NT2/D1 (cell line): ENCODE measurements around the gene RAB40B.

Source experiments
- DNase-seq: peaks from one replicate; pipeline ENCODE4 v3.0.0-alpha.2; 2011; ENCODE audit warnings: low read depth, low spot score
- H3K27me3 ChIP-seq: 2 replicates; pipeline ENCODE4 v1.6.0; 2011; ENCODE audit warnings: mild to moderate bottlenecking; ENCODE audit not compliant: insufficient read length, insufficient read depth
- H3K36me3 ChIP-seq: 2 replicates; pipeline ENCODE4 v1.6.1; 2011; ENCODE audit warnings: mild to moderate bottlenecking, low read length, mixed read lengths; ENCODE audit not compliant: insufficient read depth, insufficient read length
- H3K4me1 ChIP-seq: 2 replicates; pipeline ENCODE4 v1.5.1; 2011; ENCODE audit not compliant: insufficient read depth, insufficient read length
- H3K4me3 ChIP-seq: 2 replicates; pipeline ENCODE4 v1.5.1; 2011; ENCODE audit warnings: low read depth; ENCODE audit not compliant: insufficient read length
- H3K9ac ChIP-seq: 2 replicates; pipeline ENCODE4 v1.6.0; 2011; ENCODE audit warnings: low read depth; ENCODE audit not compliant: insufficient read length
- H3K9me3 ChIP-seq: 2 replicates; pipeline ENCODE4 v1.5.1; 2011; ENCODE audit warnings: mild to moderate bottlenecking, low read length; ENCODE audit not compliant: insufficient read depth
- SUZ12 ChIP-seq: IDR thresholded peaks from 2 replicates; pipeline ENCODE4 v1.6.1; 2011; ENCODE audit not compliant: insufficient read length, insufficient read depth; ENCODE audit errors: extremely low read depth
- YY1 ChIP-seq: IDR thresholded peaks from 2 replicates; pipeline ENCODE4 v1.6.1; 2011; ENCODE audit not compliant: insufficient read length, insufficient read depth
- ZNF274 ChIP-seq: IDR thresholded peaks from 2 replicates; pipeline ENCODE4 v1.6.1; 2011; ENCODE audit warnings: mild to moderate bottlenecking, low read depth, low read length

RAB40B gene

DNA sequence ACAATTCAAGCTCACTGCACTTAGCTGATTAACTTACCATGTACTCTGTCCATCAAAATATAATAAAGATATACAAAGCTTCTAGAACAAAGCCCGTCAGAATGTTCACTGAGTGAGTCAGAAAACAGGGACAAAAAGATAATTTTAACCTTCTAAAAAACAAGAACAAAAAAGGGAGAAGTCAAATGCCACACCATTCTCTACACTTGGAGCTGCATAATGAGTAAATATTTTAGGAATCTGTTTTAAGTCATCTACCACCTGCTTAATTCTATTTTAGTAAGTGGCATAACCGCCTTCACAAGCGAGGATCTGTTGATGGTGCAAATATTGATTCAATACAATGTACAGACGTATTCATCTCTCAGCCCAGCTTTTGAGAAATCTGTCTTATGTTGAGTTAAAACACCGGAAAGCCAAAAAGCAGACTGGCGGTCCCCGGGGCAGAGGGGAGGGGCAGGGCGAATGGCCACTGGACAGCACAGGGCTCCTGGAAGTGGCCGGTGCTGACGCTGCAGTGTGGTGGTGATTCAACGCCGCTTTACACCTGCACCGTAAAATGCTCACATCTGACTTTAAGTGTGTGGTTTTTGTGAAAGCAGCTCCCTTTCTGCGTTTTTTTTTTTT lies 20.1 kb downstream of the RAB40B start:
- Histone ChIP-seq H3K4me1 (peaks cover 3% of the 10 kb centered on the region), H3K9ac (no peak overlapping the region), H3K9me3 (peaks cover 15% of the 10 kb centered on the region), H3K27me3 (no peaks in the 10 kb centered on the region), H3K36me3 (no peaks in the 10 kb centered on the region), H3K4me3 (no peak overlapping the region)
- TF ChIP-seq ZNF274 (no peak), YY1 (no peak), SUZ12 (no peak)
- no peak for DNase-seq

DNA sequence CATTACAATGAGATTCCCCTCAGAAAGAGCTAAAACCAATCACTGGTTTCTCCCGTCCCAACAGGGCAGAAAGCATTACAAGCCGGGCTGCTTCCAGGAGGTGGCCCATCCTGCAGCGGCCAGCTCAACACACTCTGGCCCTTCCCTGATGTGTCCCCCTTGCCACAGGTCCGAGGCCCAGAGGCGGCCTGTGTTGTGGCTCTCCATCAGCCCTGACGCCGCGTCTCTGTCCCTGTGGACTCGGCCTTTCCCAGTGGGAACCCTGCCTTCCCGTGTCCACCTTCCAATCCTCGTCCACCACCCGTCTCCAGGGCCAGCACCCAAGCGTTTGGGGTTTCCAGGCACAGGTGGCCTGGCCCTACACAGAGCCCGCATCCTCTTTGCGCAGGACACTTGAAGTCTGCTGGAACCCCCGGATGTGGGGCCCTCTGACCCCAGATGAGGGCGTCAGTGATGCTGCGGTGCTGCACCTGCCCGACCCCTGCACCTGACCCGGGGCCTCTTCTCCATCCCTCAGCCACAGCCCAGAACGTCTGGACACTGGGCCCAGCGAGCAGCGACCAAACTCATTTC lies 21.1 kb downstream of the RAB40B start:
- Histone ChIP-seq H3K9ac (no peak overlapping the region), H3K36me3 (no peaks in the 10 kb centered on the region), H3K4me1 (peaks cover 3% of the 10 kb centered on the region), H3K27me3 (no peaks in the 10 kb centered on the region), H3K4me3 (no peak overlapping the region), H3K9me3 (peaks cover 15% of the 10 kb centered on the region)
- no peak for TF ChIP-seq YY1
- no peak for TF ChIP-seq ZNF274
- no peak for TF ChIP-seq SUZ12
- DNase-seq, result no peak

DNA sequence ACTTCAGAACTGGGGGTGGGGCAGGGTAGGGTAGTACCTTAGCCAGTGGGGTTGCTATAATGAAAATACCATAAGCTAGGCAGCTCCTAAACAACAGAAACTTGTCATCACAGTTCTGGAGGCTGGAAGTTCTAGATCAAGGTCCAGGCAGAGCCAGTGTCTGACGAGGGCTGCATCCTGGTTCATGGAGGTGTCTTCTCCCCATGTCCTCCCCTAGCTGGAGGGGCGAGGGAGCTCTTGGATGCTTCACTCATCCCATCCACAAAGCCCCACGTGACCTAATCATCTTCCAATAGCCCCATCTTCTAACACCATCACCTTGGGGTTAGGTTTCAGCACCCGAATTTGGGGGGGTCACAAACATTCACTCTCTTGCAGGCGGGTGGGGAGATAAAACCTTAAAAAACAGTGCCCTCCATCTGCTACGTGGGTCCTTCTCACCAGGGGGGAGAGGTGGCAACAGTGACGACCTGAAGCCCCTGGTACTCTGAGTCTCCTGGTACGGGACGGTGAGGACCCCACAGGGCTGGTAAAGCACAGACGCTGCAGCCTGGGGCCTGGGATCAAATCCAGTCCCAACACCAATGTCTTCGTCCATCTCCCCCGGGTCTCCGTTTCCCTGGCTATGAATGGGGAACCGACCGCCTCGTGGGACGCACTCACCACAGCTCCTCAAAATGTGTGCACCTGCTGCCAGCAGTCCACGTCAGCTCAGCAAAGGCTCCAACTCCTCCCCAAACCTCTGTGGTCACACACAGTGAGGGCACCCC lies 22.8 kb downstream of the RAB40B start:
- Histone ChIP-seq H3K4me3 (no peak overlapping the region), H3K9me3 (no peaks in the 10 kb centered on the region), H3K36me3 (no peaks in the 10 kb centered on the region), H3K4me1 (peaks cover 3% of the 10 kb centered on the region), H3K27me3 (no peaks in the 10 kb centered on the region), H3K9ac (no peak overlapping the region)
- DNase-seq, result no peak
- TF ChIP-seq ZNF274 (no peak), YY1 (no peak), SUZ12 (no peak)

DNA sequence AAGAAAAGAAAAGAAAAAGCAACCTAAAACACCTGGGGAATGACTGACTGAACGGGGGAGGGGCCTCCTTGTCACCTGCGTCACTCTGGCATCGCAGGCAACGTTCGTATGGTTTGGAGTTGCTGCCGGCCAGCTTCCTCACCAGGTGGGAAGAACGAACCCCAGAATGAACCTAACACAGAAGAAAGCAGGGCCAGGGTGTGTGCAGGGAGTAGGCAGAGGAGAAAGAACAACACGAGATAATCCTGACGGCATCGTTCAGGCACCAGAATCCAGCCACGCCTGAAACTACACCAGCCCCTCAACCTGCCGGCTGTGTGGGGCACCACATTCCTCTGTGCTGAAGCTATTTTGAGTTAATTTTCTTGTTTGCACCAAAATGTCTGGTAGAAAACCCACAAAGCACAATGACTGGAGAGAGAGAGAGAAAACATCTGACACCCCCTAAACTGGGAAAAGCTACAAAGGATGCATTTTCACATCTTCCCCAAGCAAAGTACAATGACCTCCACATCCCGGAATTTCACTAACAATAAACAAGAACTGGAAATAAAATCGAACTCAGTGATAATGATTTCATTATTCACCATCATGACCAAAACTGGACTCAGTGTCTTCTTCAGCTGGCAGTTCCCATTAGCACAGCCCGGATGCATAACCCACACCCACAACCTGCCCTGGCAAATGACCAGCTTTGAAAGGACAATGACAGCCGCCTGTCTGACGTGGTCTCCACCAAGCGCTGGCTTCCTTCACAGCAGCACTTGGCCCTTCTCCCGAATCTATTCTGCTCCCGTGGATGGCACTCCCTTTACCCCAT lies 23.6 kb downstream of the RAB40B start:
- DNase-seq, result no peak
- H3K36me3 ChIP-seq, result no peaks in the 10 kb centered on the region
- no peak overlapping the region for H3K9ac ChIP-seq
- peaks cover 3% of the 10 kb centered on the region for H3K4me1 ChIP-seq
- no peaks in the 10 kb centered on the region for H3K27me3 ChIP-seq
- no peak for TF ChIP-seq SUZ12
- no peak for TF ChIP-seq ZNF274
- TF ChIP-seq YY1, result no peak
- H3K9me3 ChIP-seq, result no peaks in the 10 kb centered on the region
- H3K4me3 ChIP-seq, result no peak overlapping the region

DNA sequence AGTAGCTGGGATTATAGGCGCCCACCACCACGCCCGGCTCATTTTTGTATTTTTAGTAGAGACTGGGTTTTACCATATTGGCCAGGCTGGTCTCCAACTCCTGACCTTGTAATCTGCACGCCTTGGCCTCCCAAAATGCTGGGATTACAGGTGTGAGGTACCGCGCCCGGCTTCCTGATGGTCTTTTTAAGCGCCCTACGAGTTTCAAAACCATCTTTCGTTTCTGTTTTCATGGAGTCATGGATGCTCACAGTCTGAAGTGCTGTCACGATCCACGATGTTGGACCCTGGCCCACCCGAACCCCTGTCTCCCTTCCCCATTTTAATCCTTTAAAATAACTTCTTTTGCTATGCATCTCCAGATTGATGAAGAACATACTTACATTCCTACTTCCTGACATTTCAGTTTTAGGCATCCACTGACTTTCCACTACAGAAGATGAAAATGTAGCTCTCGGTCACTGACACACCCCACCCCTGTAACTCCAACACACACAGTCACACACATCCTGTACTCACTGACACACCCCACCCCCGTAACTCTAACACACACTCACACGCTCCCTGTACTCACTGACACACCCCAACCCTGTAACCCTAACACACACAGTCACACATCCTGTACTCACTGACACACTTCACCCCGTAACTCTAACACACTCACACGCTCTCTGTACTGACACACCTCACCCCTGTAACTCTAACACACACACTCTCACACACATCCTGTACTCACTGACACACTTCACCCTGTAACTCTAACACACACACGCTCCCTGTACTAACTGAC lies 27.6 kb downstream of the RAB40B start:
- no peak overlapping the region for H3K4me3 ChIP-seq
- no peaks in the 10 kb centered on the region for H3K27me3 ChIP-seq
- H3K4me1 ChIP-seq, result peaks cover 7% of the 10 kb centered on the region
- H3K9ac ChIP-seq, result no peak overlapping the region
- TF ChIP-seq YY1 (no peak), SUZ12 (no peak), ZNF274 (no peak)
- no peaks in the 10 kb centered on the region for H3K9me3 ChIP-seq
- no peak for DNase-seq
- H3K36me3 ChIP-seq, result no peaks in the 10 kb centered on the region

DNA sequence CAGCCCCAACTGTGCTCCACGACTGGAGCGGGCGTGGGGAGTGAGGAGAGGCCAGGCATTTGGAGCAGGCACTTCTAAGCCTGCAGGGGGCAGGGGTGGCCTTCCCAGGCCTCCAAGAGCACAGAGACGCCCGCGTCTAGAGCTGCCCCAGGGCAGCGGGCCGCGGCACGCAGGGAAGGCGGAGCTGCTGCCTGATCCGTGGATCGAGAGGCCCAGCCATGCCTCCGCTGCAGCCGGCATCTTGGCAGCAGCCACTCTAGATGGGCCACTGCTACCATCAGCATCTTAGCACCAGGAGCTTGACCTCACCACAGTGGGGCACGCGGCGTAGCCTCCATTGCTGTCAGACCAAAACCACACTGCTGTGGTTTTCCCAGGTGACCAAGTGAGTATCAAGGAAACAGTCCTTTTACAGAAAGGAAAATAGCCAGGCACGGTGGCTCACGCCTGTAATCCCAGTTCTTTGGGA lies 29.8 kb downstream of the RAB40B start:
- TF ChIP-seq ZNF274, result no peak
- no peak for TF ChIP-seq YY1
- no peak for TF ChIP-seq SUZ12
- Histone ChIP-seq H3K36me3 (no peaks in the 10 kb centered on the region), H3K4me3 (peak overlapping the region; percentile 24), H3K4me1 (peaks cover 13% of the 10 kb centered on the region), H3K27me3 (no peaks in the 10 kb centered on the region), H3K9ac (peak overlapping the region; percentile 76), H3K9me3 (no peaks in the 10 kb centered on the region)
- peak; percentile 27 for DNase-seq
